Measurements from ENCODE around the gene HNRNPAB.
"Not testable (repeated sequence)": the region's sequence is repeated elsewhere in the genome, so short reads cannot be mapped to it uniquely, and the experiment has no call there.

Gene HNRNPAB

GRCh38 chr5:178245389-178245788, 41.1 kb downstream of the HNRNPAB start:
- no peak for DNase-seq (ENCODE audit: low read depth in 2 of 2)

DNA sequence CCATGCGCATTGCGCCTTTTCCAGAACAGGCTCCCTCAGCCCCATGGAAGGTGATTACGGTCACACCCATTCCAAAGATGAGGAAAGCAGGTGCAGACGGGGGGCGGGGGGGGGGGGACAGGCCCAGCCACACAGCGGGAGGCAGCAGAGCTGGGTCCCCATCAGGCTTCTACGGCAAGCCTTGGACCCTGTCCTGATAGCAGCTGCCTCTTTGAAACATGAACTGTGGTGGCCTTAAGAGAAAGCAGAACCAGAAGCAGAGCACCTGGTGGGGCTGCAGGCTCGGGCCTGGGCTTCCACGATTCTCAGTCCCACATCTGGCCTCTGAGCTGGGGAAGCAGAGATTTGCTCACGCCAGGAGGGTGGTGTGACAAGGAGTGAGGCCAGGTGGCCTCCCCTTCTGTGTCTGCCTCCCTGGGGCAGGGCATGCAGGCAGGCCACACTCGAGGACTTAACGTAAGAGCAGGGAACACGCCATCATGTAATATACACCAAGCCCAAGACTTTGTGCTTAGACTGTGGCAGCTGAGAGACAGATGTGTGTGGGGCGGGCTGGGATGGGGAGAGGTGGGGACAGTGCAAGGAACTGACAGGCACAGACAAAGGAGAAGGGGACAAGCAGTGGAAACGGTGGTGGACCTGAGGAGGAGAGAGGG, 42.4 kb downstream of the HNRNPAB start:
- DNase-seq (ENCODE audit: low read depth in 2 of 2): no peak

GRCh38 chr5:178247481-178248456, 43.4 kb downstream of the HNRNPAB start:
- no peak for DNase-seq (ENCODE audit: low read depth in 2 of 2)

DNA sequence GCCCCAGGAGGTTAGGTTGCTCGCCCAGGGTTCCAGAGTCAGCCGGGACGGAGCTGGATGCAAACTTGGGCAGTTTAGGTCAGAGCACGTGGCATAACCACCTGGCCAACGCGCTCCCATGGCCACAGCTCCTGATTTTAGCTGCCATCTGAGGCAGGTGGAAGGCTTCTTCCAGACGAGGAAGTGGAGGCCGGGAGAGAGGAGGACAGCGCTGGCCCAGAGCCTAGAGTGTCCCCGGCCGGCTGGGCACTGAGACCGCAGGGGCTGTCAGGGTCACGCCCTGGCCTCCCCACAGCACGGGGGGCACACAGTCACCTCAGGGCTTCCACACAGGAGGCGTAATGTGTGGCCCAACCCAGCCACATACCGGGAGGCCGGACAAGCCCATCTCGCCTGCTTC, 44.4 kb downstream of the HNRNPAB start:
- no peak for DNase-seq (ENCODE audit: low read depth in 2 of 2)

DNA sequence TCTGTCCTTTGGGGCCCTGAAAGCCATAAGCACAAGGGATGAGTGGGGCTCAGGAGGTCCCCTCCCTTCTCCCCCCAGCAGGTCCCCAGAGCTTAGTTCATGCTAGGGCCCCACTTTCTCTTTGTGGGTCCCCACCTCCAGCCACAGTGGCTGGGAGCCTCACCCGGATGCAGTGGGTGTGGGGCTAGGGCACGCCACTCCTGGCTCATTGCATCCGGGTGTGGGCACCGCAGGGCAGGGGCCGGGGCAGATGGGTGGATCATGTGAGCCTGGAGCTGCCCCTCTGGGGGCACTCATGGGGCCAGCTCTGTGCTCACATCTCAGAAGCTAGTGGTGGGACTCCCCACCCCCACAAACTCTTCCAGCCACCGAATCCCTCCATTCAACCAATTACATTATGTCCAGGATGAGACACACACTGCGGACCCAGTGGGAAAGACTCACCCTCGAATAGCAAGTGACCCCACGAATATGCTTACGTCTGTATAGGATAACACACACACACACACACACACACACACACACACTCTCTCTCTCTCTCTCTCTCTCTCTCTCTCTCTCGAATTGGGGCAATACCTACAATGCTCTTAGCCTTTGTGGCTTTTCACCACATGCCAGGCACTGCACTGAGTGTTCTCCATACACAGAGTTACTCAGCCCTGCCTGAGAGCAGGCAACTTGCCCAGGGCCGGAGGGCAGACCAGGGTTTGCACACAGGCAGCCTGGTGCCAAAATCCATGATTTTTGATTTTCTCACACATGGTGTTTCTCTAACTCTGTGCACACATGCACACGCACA, 45.1 kb downstream of the HNRNPAB start:
- no peak for DNase-seq (ENCODE audit: low read depth in 2 of 2)

GRCh38 chr5:178250263-178250662, 45.9 kb downstream of the HNRNPAB start:
- DNase-seq (ENCODE audit: low read depth in 2 of 2): no peak

GRCh38 chr5:178252258-178252657, 47.9 kb downstream of the HNRNPAB start:
- DNase-seq (ENCODE audit: low read depth in 2 of 2): no peak

- DNase-seq (ENCODE audit: low read depth in 2 of 2): not testable (repeated sequence)
These were observed 49.3 kb downstream of the HNRNPAB start for GRCh38 chr5:178253632-178254031.

DNA sequence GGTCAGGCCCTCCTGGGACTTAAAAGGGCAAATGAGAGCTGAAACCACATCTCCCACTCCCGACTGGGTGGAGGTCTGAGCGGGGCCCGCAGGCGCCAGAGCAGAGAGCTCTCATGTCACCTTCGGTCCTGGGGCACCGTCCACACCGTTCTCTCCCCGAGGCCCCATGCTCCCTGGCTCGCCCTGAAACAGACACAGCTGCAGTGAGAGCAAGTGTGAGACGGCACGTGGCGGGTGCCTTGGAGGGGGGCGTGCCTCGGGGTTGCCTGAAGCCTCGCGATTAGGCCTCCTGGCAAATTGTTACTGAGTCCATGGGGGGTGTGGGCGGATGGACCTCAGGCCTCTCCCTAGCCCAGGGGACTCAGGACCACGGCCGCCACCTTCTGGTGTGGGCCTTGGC, 52.4 kb downstream of the HNRNPAB start:
- no peak for DNase-seq (ENCODE audit: low read depth in 2 of 2)

DNA sequence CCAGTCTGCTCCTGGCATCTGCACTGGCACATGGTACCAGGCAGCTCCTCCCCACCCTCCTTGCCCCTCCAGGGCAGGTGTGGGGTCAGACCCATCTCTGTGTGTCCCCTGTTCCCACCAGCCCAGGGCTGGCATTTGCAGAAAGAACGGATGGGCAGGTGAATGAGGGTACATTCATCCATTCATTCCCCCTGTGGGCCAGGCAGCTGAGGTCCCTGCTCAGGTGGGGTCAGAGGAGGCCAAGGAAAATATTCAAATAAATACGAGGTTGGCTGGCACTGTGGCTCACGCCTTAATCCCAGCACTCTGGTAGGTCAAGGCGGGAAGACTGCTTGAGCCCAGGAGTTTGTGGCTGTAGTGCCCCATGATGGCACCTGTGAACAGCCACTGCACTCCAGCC, 53.3 kb downstream of the HNRNPAB start:
- no peak for DNase-seq (ENCODE audit: low read depth in 2 of 2)

DNA sequence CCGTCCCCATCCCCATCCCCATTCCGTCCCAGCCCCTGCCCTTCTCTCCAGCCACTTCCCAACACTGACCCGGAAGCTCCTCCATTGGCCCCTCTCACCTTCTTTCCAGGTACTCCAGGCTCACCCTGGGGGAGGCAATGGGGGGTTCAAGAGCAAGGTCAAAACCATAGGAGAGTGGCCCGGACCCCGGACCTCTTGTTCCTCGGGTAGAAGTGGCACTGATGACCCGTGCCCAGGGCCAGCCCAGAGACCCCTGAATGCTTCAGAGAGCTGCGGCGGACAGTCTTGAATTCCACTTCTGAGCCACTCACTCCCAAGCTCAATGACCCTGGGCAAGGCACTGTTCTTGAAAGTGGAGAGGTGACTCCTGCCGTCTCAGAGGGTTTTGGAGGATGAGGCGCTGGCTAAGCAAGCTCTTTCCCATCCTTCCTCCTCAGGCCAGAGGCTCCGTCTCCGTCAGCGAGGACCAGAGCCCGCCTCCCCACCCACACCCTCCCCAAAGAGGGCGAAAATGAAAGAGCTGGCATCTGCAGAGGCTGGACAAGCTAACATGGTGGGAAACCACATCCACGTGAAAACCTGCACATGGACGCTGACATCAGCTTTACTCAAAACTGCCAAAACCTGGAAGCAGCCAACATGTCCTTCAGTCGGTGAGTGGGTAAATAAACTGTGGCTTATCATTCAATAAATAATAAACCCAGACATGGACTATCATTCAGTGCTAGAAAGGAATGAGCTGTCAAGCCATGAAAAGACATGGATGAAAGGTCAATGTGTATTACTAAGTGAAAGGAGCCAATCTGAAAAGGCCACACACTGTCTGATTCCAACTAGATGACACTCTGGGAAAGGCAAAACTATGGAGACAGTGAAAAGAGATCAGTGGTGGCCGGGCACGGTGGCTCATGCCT, 55.5 kb downstream of the HNRNPAB start:
- no peak for DNase-seq (ENCODE audit: low read depth in 2 of 2)

Data from stimulated activated CD4-positive, alpha-beta T cell treated with anti-CD3 and anti-CD28 coated beads, Interleukin-12 subunit alpha, Interleukin-12 subunit beta, amount 100 ng/mL, for 24 hours (primary cell).